GM21423 (cell line): ENCODE results near the gene CASQ2.

Experiments
- ATAC-seq: cut with Tn5 transposase; IDR thresholded peaks from one replicate; pipeline ENCODE4 v1.9.1; 2021; ENCODE audit warnings: mild to moderate bottlenecking, moderate library complexity; ENCODE audit not compliant: unreplicated experiment

The CASQ2 gene

GRCh38 chr1:115768549-115768948 lies at the start of gene CASQ2:
Gene CASQ2, minus strand, starts transcription at chr1:115768714. Its CDS starts 173 bp downstream, at chr1:115768541.
- no peak for ATAC-seq

DNA sequence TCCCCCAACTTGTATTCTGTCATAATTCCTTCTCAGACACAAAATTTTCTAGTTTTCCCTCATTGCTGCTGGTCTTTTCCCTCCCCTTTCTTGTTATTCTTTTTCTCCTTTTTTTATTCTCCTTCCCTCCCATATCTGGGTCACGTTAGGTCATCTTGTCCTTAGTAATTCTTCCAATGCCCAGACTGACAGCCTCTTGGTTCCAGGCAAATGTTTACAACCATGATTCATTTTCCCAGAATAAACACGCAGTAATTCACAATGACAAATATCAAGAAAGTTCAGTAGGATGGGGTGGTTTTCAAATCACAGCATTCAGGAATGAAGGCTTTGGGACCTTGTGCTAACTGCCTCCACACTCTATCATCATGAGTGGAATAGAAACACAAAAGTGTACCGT lies 47.2 kb upstream of the CASQ2 start:
- ATAC-seq: no peak

- no peak for ATAC-seq
These were observed 46.3 kb upstream of the CASQ2 start for GRCh38 chr1:115814685-115815398.

DNA sequence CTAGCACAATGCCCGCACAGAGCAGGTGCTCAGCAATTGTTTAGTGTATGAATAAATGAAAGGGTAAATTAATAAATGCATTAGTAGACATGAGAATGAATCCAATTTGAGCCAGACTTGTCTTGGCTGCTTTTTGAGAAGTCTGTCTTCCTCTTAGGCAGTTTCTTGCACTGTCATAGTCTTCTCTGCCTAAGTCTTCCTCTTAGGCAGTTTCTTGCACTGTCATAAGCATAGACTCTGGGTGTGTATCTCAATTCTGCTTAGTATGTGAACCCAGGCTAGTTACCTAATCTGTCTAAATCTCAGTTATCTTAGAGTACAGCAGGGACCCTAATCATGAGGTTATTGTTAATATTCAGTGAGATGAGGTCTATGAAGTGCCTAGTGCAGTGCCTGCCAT lies 45.2 kb upstream of the CASQ2 start:
- no peak for ATAC-seq

GRCh38 chr1:115811140-115811828 lies 42.8 kb upstream of the CASQ2 start:
- ATAC-seq: no peak

- ATAC-seq: no peak
These were observed 42.1 kb upstream of the CASQ2 start for GRCh38 chr1:115810609-115811008.

DNA sequence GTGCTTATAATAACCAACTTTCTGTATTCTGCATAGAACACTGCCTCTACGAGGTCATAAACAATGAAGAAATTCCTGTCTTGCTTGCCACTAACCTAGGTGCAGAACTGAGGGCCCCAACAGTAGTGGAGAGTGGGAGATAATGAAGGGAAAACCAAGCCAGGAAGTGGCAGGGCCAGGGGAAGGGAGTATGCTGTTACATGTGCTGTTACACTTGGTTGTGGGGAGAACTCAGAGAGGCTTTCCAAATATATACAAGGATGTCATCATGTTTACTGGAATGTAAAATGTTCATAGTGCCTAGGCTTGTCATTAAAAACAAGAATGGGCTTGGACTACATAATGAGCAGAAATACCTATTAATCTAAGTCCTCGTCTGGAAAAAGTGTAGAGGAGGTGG lies 41.3 kb upstream of the CASQ2 start:
- no peak for ATAC-seq

DNA sequence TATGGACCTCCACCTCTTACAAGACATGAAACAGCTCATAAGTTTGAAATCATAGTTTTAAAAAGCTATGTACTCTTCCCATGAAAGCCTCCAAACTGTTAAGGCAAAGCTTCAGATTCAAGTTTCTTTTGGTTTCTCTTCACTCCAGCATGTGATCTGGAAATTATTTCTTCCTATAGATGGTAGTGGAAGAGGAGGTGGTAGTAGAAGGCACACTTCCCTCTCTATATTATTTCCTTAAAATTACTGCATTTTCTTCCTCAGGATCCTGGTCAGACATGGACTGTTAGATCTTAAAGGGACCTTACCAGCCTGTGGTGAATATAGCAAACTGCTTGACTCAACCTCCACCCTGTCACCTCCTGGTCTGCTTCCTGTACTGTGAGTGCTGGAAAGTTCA lies 40.6 kb upstream of the CASQ2 start:
- ATAC-seq: no peak

DNA sequence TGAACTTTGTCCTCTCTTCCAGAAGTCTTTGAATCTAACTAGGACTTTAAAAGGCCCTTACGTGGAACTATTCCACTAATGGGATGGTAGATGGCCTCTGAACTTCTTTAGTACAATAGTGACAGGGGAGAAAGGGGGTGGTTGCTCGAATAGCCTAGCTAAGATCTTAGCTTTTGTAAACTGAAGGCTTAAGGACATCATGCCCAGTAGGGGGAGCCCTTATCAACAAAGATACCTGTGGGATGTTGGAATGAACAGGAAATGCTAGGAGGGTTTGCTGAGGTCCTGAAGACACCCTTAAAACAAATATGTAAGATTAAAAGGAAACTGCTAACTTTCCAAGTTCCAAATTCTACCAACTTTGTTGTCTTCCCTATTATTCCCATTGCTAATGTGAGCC lies 39.2 kb upstream of the CASQ2 start:
- no peak for ATAC-seq

GRCh38 chr1:115805597-115805996 lies 37.1 kb upstream of the CASQ2 start:
- ATAC-seq: no peak

DNA sequence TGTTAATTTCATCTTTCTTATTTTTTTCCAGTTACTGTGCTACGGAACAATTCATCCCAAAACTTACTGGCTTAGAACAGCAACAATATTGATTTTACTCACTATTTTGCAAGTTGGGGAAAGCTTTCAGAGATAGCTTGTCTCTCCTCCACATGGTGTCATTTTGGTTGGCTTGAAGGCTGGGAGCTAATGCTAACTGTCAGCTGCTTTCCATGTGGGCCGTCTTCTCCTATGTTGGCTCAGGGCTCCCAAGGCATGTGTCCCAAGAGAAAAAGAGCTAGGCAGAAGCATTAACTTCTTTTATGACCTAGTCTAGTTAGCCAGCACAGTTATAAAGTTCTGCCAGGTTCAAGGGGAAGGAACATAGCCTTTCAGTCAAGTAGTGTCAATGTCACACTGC lies 33.9 kb upstream of the CASQ2 start:
- ATAC-seq: no peak

GRCh38 chr1:115797486-115797885 lies 29.0 kb upstream of the CASQ2 start:
- ATAC-seq: no peak

DNA sequence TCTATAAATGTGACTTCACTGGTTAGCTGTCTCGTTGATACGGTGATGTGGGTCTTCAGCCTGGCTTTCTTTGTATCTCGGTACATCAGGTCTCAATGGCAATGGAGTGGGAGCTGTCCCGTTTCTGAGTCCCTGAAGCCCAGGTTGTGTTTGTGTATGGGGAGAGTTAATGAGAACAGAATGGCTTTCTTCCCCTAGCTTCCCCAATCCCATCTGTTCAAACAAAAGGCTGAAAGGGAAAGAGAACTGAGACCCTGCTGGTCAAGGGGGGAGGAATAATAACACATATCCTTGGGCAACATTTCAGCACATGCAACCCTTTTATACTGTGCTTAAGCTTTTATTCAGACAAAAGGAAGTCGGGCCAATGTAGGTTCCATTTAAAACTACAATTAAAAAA lies 28.4 kb upstream of the CASQ2 start:
- no peak for ATAC-seq

- ATAC-seq: no peak
These were observed 27.5 kb upstream of the CASQ2 start for GRCh38 chr1:115796036-115796435.

GRCh38 chr1:115794976-115795639 lies 26.6 kb upstream of the CASQ2 start:
- ATAC-seq: no peak

DNA sequence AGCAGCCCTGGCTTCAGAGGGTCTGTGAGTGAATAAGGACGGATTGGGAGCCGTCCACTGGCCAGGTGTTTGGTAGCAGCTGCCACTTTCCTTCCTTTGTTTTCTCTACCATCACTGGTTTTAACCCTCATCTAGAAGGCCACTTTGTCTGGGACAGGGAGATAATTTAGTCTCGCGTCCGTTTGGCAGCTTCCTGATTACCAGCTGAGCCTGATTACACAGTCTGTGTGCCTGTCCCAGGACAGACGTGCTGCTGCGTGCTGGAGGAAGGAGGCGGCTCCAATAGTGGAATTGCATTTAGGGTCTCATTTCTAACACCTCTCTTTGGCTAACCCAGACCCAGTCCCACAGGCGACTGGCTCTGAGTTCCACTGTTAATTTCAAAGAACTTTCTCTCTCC lies 24.6 kb upstream of the CASQ2 start:
- no peak for ATAC-seq

- no peak for ATAC-seq
These were observed 23.3 kb upstream of the CASQ2 start for GRCh38 chr1:115791816-115792215.

- no peak for ATAC-seq
These were observed 22.3 kb upstream of the CASQ2 start for GRCh38 chr1:115790846-115791245.

DNA sequence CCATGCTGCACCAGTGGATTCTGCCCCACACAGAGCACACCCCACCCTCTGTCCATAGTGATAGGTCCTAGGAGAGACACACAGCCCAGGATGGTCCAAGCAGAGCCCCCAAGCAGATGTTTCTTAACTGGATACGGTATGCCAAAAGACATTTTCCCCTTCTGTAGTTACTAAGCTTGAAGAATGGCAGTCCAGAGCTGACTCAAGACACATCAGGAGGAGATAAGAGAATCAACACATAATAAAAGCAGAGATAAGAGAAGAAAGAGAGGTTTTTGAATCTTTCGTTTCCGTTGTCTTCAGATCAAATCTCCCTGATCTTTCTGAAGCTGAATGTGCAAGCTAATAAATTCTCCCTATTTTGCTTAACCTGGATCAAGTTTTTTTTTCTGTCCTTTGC lies 21.8 kb upstream of the CASQ2 start:
- ATAC-seq: no peak

DNA sequence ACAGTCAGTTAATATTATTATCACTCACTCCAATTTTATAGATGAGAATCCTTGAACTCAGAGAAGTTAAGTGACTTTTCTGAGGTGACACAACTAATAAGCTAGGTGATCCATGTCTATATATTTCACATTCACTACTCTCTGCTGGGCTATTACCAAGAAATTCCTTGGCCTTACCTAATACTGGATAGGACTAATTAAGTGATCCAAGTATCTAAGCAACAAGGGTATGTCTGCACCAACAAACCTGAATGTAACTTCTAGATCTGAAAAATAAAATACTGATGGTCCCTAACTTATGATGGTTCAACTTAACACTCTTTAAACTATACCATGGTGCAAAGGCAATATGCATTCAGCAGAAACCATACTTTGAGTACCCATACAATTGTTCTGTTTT lies 14.8 kb upstream of the CASQ2 start:
- ATAC-seq: no peak

GRCh38 chr1:115782571-115783281 lies 14.2 kb upstream of the CASQ2 start:
- no peak for ATAC-seq

DNA sequence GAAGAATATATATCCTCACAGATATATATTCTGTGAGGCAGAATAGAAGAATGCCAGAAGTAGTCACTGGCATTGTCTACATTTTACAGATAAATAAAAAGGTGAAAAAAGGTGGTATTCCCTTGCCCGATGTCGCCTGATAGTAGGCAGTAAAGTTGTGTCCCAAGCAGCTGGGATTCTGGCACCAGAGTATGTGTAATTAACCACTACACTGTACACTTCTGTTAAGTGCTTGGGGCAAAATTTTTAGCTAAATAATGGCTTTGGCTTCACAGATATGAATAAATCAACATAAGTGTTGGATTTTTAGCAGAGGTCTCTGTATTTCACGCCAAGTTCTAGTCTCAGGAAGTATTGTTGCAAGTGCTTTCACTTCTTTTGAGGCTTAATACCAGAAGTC lies 13.3 kb upstream of the CASQ2 start:
- ATAC-seq: no peak
